HCT116 (cell line): Measurements from ENCODE around the gene TAMM41.

Experiments
- CTCF ChIP-seq, 3 experiments: fragments of 200-600 bp in 1 of 3; sonication (generic) in 1 of 3; IDR thresholded peaks in 2 of 3; conservative IDR thresholded peaks in 1 of 3; 2 replicates each; pipeline ENCODE4 v1.5.1; 2012 to 2017; ENCODE audit warnings: low read depth in 2 of 3, low read length in 2 of 3, antibody characterized with exemption in 1 of 3, borderline replicate concordance in 1 of 3, control low read depth in 1 of 3, mild to moderate bottlenecking in 1 of 3, mixed read lengths in 1 of 3, mixed run types in 1 of 3, moderate library complexity in 1 of 3; ENCODE audit not compliant: insufficient read depth in 1 of 3
- EZH2 ChIP-seq: fragments of 200-600 bp; sonication (generic); IDR thresholded peaks from 2 replicates; pipeline ENCODE4 v1.6.1; 2017; ENCODE audit warnings: antibody characterized with exemption, mixed run types
- EZH2phosphoT487 ChIP-seq: fragments of 200-600 bp; IDR thresholded peaks from 2 replicates; pipeline ENCODE4 v1.6.1; 2018; ENCODE audit warnings: antibody characterized with exemption, borderline replicate concordance
- FOSL1 ChIP-seq: IDR thresholded peaks from 2 replicates; pipeline ENCODE4 v1.6.1; 2012; ENCODE audit warnings: low read depth
- JUND ChIP-seq: IDR thresholded peaks from 2 replicates; pipeline ENCODE4 v1.6.1; 2012
- MAX ChIP-seq: IDR thresholded peaks from 2 replicates; pipeline ENCODE4 v1.6.1; 2012
- POLR2A ChIP-seq: IDR thresholded peaks from 2 replicates; pipeline ENCODE4 v1.7.0; 2011; ENCODE audit warnings: borderline replicate concordance; ENCODE audit not compliant: insufficient read depth, insufficient read length; ENCODE audit errors: extremely low read depth
- POLR2AphosphoS5 ChIP-seq: IDR thresholded peaks from 2 replicates; pipeline ENCODE4 v1.6.1; 2011; ENCODE audit warnings: mild to moderate bottlenecking, low read depth, low read length, moderate library complexity
- SRF ChIP-seq: IDR thresholded peaks from 2 replicates; pipeline ENCODE4 v1.6.1; 2012; ENCODE audit warnings: low read depth
- TCF7L2 ChIP-seq: IDR thresholded peaks from 2 replicates; pipeline ENCODE4 v1.7.0; 2011; ENCODE audit warnings: borderline replicate concordance, inconsistent platforms; ENCODE audit not compliant: insufficient read depth, insufficient read length; ENCODE audit errors: extremely low read depth
- ZBTB33 ChIP-seq: IDR thresholded peaks from 2 replicates; pipeline ENCODE4 v1.6.1; 2011; ENCODE audit warnings: mild to moderate bottlenecking, low read length, moderate library complexity; ENCODE audit not compliant: insufficient replicate concordance; ENCODE audit errors: extremely low read depth
- ZNF274 ChIP-seq: fragments of 200-500 bp; sonication (Bioruptor generic); IDR thresholded peaks from 2 replicates; pipeline ENCODE4 v1.6.1; 2014; ENCODE audit warnings: mild to moderate bottlenecking, low read depth, low read length, inconsistent platforms

DNA sequence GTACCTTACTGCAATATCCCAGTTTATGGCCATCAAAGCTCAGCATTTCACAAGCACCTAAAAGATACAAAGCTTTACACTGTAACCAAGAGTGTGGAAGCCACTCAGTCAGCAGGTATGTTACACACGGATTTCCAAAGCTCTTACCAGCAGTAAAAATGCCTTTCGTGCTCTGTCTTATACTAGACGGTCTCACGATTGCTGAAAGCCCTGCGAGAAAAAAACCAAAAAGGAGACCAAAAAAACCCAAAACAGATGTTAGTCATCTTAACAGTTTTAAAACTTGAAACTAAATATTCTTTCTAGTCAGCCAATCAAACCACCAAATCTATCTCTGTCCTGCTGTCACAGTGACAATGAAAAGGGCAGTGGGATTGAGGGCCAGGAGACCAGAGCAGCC, 39.0 kb downstream of the TAMM41 start:
- TF ChIP-seq FOSL1 = no peak
- TF ChIP-seq CTCF (IDR thresholded peaks at IDR 0.05 in 2 of 3, conservative IDR thresholded peaks at IDR 0.05 in 1 of 3; ENCODE audit: borderline replicate concordance in 1 of 3, insufficient read depth in 1 of 3, low read depth in 2 of 3, low read length in 2 of 3) = no peak
- no peak for TF ChIP-seq MAX
- TF ChIP-seq POLR2A = no peak
- TF ChIP-seq EZH2phosphoT487 = no peak
- no peak for TF ChIP-seq EZH2
- no peak for TF ChIP-seq JUND
- TF ChIP-seq ZNF274 = no peak
- TF ChIP-seq POLR2AphosphoS5 = no peak
- no peak for TF ChIP-seq TCF7L2
- TF ChIP-seq SRF = no peak
- TF ChIP-seq ZBTB33 = no peak
